Esophagus (tissue), 2 donors: ENCODE data around the gene ENOX1. TPM values are rescaled to one million over a fixed set of nuclear protein-coding genes. Genes with fewer than 3 reads are reported as not detected.

Experiments
- H3K27ac ChIP-seq, 2 donors: one replicate each; pipeline ENCODE4 v1.5.1; 2013; ENCODE audit warnings: low read depth in 2 of 2, mild to moderate bottlenecking in 2 of 2, inconsistent platforms in 1 of 2, low read length in 1 of 2, moderate library complexity in 1 of 2
- H3K27me3 ChIP-seq, 2 donors: one replicate each; pipeline ENCODE4 v1.6.1; 2013; ENCODE audit warnings: low read length in 2 of 2, control low read depth in 1 of 2, mild to moderate bottlenecking in 1 of 2; ENCODE audit not compliant: insufficient read depth in 2 of 2, control insufficient read depth in 1 of 2
- H3K36me3 ChIP-seq, 2 donors: one replicate each; pipeline ENCODE4 v1.6.1; 2013; ENCODE audit warnings: low read length in 1 of 2; ENCODE audit not compliant: control insufficient read depth in 2 of 2, insufficient read depth in 2 of 2
- H3K4me1 ChIP-seq, 2 donors: one replicate each; pipeline ENCODE4 v1.6.1; 2013; ENCODE audit warnings: low read length in 1 of 2; ENCODE audit not compliant: control insufficient read depth in 2 of 2, insufficient read depth in 2 of 2
- H3K4me3 ChIP-seq, 2 donors: one replicate each; pipeline ENCODE4 v1.5.1; 2013; ENCODE audit warnings: low read length in 2 of 2, mild to moderate bottlenecking in 2 of 2, low read depth in 1 of 2, moderate library complexity in 1 of 2
- H3K9me3 ChIP-seq, 2 donors: one replicate each; pipeline ENCODE4 v1.6.1; 2013; ENCODE audit warnings: mild to moderate bottlenecking in 2 of 2, low read depth in 1 of 2, low read length in 1 of 2, moderate library complexity in 1 of 2; ENCODE audit not compliant: control insufficient read depth in 2 of 2, insufficient read depth in 1 of 2
- WGBS, 2 donors: extraction: QIAGEN DNeasy Blood & Tissue Kit; methylation state at CpG; one replicate each; pipeline ENCODE4 v1.1.7; 2013; 5-methylcytosine and 5-hydroxymethylcytosine counted together
- polyA plus RNA-seq, 2 donors: library from polyadenylated mRNA; stranded (reverse); fragments of 200-250 nt; gene quantifications; one replicate each; pipeline ENCODE4 v1.2.3, GENCODE V29; 2013
- donor health status: healthy with polysubstance abuse.
- donor health status: Bipolar disorder and iron deficiency.

Gene ENOX1
- polyA plus RNA-seq, 2 donors = 0.10 to 0.29 TPM

GRCh38 chr13:43520351-43520750 is 266.4 kb downstream of the ENOX1 start:
- Histone ChIP-seq H3K27me3 (no peaks in the 10 kb centered on the region), H3K4me1 (no peaks in the 10 kb centered on the region), H3K27ac (no peak overlapping the region), H3K9me3 (no peaks in the 10 kb centered on the region), H3K4me3 (no peak overlapping the region), H3K36me3 (no peaks in the 10 kb centered on the region)
- WGBS, 2 donors = 78 to 80% methylated on average over 5 of the region's 5 CpGs

GRCh38 chr13:43518833-43519232 is 267.9 kb downstream of the ENOX1 start:
- Histone ChIP-seq H3K9me3 (no peaks in the 10 kb centered on the region), H3K27ac (no peak overlapping the region), H3K36me3 (no peaks in the 10 kb centered on the region), H3K4me1 (no peaks in the 10 kb centered on the region), H3K4me3 (no peak overlapping the region), H3K27me3 (no peaks in the 10 kb centered on the region)

GRCh38 chr13:43516401-43516833 is 270.4 kb downstream of the ENOX1 start:
- Histone ChIP-seq H3K36me3 (no peaks in the 10 kb centered on the region), H3K4me3 (no peak overlapping the region), H3K4me1 (no peaks in the 10 kb centered on the region), H3K27ac (no peak overlapping the region), H3K27me3 (no peaks in the 10 kb centered on the region), H3K9me3 (no peaks in the 10 kb centered on the region)
- WGBS, 2 donors = 44 to 57% methylated on average over 2 of the region's 2 CpGs

- no peak overlapping the region for H3K27ac ChIP-seq
Observed at GRCh38 chr13:43515531-43515930, 271.2 kb downstream of the ENOX1 start.

GRCh38 chr13:43514311-43514710 is 272.5 kb downstream of the ENOX1 start:
- Histone ChIP-seq H3K9me3 (no peaks in the 10 kb centered on the region), H3K27ac (no peak overlapping the region), H3K4me3 (no peak overlapping the region), H3K27me3 (no peaks in the 10 kb centered on the region), H3K36me3 (no peaks in the 10 kb centered on the region), H3K4me1 (no peaks in the 10 kb centered on the region)
- WGBS, 2 donors = 88 to 95% methylated on average over 1 of the region's 1 CpG

More at GRCh38 chr13:43515531-43515930, 271.2 kb downstream of the ENOX1 start:
- WGBS, 2 donors = 50 to 59% methylated on average over 1 of the region's 1 CpG
- H3K4me3 ChIP-seq = no peak overlapping the region
- no peaks in the 10 kb centered on the region for H3K9me3 ChIP-seq
- no peaks in the 10 kb centered on the region for H3K27me3 ChIP-seq
- H3K4me1 ChIP-seq = no peaks in the 10 kb centered on the region
- H3K36me3 ChIP-seq = no peaks in the 10 kb centered on the region

- no peaks in the 10 kb centered on the region for H3K27me3 ChIP-seq
- WGBS, 2 donors = 67 to 79% methylated on average over 2 of the region's 2 CpGs
- H3K27ac ChIP-seq = no peak overlapping the region
- H3K4me1 ChIP-seq = no peaks in the 10 kb centered on the region
- no peak overlapping the region for H3K4me3 ChIP-seq
- H3K36me3 ChIP-seq = no peaks in the 10 kb centered on the region
- H3K9me3 ChIP-seq = no peaks in the 10 kb centered on the region
Observed at GRCh38 chr13:43512221-43512620, 274.6 kb downstream of the ENOX1 start.

GRCh38 chr13:43510956-43511901 is 275.5 kb downstream of the ENOX1 start:
- no peaks in the 10 kb centered on the region for H3K4me1 ChIP-seq
- no peak overlapping the region for H3K4me3 ChIP-seq
- WGBS, 2 donors = 59 to 75% methylated on average over 6 of the region's 6 CpGs
- no peaks in the 10 kb centered on the region for H3K9me3 ChIP-seq
- no peaks in the 10 kb centered on the region for H3K36me3 ChIP-seq
- H3K27me3 ChIP-seq = no peaks in the 10 kb centered on the region
- no peak overlapping the region for H3K27ac ChIP-seq

GRCh38 chr13:43495732-43496131 is 291.0 kb downstream of the ENOX1 start:
- no peaks in the 10 kb centered on the region for H3K9me3 ChIP-seq
- H3K4me3 ChIP-seq = no peak overlapping the region
- no peaks in the 10 kb centered on the region for H3K27me3 ChIP-seq
- H3K36me3 ChIP-seq = no peaks in the 10 kb centered on the region
- no peaks in the 10 kb centered on the region for H3K4me1 ChIP-seq
- 34 to 44% methylated on average over 1 of the region's 1 CpG for WGBS, 2 donors
- H3K27ac ChIP-seq = no peak overlapping the region

GRCh38 chr13:43494206-43494605 is 292.6 kb downstream of the ENOX1 start:
- Histone ChIP-seq H3K4me1 (no peaks in the 10 kb centered on the region), H3K4me3 (no peak overlapping the region), H3K27me3 (no peaks in the 10 kb centered on the region), H3K36me3 (no peaks in the 10 kb centered on the region), H3K27ac (no peak overlapping the region), H3K9me3 (no peaks in the 10 kb centered on the region)
- WGBS, 2 donors = 73 to 77% methylated on average over 4 of the region's 4 CpGs

- H3K36me3 ChIP-seq = no peaks in the 10 kb centered on the region
- H3K9me3 ChIP-seq = no peaks in the 10 kb centered on the region
- H3K4me3 ChIP-seq = no peak overlapping the region
- 68 to 79% methylated on average over 3 of the region's 3 CpGs for WGBS, 2 donors
- no peak overlapping the region for H3K27ac ChIP-seq
- no peaks in the 10 kb centered on the region for H3K27me3 ChIP-seq
- no peaks in the 10 kb centered on the region for H3K4me1 ChIP-seq
Observed at GRCh38 chr13:43493496-43494000, 293.2 kb downstream of the ENOX1 start.
